Dermis microvascular lymphatic vessel endothelial cell (primary cell): ENCODE measurements around the gene BCAS3. TPM values are rescaled to one million over a fixed set of nuclear protein-coding genes. Genes with fewer than 3 reads are reported as not detected.
"Not testable (repeated sequence)": the region's sequence is repeated elsewhere in the genome, so short reads cannot be mapped to it uniquely, and the experiment has no call there.

Experiments
- DNase-seq, 2 donors: peaks; one replicate each; pipeline versions ENCODE4 v3.0.0 to v3.0.0-alpha.2; 2010; ENCODE audit warnings: low read depth in 2 of 2
- total RNA-seq: library from RNA; depleted of rRNA; stranded (reverse); fragments of >200 nt; gene quantifications from 2 replicates; pipeline ENCODE4 v1.2.1, GENCODE V29; 2014

BCAS3 gene
- total RNA-seq, 1 donor from 2014 or later, result 11.3 TPM

DNA sequence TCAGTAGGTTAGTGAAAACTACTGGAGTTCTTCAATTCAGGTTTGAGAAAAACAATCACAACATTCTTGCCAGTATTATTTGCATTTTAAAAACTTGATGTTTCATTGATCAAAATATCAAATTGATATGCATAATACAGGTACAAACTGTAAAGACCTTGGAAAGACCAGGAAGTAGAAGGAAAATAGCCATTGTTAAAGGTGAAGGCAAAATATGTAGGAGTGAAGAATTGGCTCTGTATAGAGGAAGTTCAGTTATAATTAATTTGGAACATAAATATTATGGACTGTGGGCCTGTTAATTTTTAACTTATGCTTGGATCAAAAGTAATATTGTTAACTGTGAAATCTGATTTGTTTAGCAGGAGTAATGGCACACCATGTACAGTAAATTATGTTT is 112.6 kb downstream of the BCAS3 start:
- DNase-seq, result no peak

DNA sequence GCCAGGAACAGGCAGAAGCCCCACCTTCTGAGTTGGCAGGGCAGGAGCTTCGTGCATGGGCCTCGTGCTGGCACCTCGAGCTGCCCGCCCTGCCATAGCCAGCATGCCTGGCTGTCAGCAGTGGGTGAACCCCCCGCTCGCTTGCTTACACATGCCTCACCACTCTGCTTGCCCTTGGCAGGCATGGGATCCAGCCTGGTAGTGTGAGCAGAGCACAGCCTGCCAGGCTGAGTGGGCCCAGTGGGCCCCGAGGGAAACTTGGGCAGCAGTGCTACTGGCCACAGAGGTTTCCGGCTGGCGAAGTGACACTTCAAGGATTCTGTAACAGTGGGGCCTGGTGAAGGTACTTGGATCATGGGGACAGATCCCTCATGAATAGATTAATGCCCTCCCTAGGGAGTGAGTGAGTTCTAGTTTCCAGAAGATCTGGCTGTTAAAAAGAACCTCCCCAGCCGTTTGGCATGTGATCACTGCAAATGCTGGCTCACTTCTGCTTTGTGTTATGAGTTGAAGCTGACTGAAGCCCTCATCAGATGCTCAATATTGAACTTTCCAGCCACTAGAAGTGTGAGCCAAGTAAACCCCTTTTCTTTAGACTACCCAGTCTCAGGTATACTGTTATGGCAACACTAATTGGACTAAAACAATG is 114.7 kb downstream of the BCAS3 start:
- DNase-seq, result no peak

DNA sequence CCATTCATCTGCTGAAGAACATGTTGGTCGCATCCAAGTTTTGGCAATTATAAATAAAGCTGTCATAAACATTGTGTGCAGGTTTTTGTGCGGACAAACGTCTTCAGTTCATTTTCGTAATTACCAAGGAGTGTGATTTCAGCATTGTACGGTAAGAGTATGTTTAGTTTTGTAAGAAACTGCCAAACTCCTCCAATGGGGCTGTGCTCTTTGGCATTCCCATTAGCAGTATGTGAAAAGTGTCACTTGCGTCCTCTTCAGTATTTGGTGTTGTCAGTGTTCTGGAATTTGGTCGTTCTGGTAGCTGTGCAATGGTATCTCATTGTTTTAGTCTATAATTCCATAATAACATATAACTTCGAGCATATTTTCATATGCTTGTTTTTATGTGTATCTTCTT is 120.9 kb downstream of the BCAS3 start:
- DNase-seq, result no peak

DNA sequence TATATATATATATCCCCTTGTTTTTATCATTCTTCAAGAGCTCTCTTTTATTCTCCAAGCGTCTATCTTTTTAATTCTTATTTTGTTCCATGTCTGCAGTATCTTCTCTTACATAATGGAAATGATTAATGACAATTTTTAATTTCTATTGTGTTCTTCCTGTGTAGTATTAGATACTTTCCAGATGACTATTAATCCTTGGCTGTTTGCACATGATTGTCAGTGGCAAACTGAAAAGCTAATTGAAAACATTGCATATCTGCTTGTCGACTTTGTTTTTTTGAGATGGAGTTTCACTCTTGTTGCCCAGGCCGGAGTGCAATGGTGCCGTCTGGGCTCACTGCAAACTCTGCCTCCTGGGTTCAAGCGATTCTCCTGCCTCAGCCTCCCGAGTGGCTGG is 124.7 kb downstream of the BCAS3 start:
- DNase-seq, result no peak

DNA sequence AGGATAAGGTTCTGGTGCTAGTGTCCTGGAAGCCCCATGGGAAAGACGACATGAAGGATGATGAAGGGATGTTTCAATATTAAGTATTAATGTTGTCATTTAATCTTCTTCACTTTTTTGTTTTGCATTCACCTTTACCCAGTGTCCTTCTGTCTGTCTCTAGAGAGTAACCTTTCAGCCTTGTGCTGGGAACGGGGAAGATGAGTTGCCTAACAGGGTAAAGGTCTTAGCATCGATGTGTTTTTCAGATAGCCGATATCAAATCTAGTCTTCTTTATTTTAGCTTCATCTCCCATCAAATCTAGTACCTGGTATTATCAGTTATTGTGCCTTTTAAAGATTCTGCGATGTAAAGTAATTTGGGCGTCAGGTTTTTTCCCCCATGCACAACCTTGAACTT is 125.4 kb downstream of the BCAS3 start:
- DNase-seq, result no peak

DNA sequence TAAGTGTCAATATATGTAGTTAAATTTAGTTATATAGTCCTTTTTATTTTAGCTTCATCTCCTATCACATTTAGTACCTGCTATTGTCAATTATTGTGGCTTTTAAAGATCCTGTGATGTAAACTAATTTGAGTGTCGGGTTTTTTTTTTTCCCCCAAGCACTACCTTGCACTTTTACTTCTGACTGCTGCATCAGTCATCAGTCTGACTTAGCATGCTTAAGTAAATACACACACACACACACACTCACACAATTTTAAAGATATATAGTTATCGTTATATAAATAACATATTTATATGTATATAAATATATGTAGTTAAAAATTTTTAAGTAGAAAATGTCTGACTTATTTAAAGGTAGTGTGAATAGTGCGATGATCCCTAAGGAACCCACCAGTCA is 127.2 kb downstream of the BCAS3 start:
- no peak for DNase-seq

DNA sequence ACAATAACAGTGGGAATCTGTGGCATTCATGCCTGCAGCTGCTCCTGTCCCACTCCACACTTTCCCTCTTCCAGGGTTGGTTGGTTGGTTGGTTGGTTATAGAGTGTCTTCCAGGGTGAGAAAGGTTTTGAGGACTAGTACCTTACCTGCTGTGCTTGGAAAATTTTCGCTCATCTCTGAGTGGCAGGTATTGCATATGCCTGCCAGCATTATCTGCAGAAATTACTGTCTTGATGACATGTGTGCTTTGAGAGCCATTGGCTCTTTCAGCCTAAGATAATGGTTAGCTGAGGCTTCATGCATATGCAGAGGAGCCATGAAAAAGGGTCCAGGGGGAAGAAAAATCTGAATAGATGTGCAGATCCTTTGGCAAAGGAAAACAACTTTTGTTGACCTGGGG is 131.8 kb downstream of the BCAS3 start:
- DNase-seq, result no peak

DNA sequence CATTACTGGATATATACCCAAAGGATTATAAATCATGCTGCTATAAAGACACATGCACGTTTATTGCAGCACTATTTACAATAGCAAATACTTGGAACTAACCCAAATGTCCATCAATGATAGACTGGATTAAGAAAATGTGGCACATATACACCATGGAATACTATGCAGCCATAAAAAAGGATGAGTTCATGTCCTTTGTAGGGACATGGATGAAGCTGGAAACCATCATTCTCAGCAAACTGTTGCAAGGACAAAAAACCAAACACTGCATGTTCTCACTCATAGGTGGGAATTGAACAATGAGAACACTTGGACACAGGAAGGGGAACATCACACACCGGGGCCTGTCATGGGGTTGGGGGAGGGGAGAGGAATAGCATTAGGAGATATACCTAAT is 137.3 kb downstream of the BCAS3 start:
- not testable (repeated sequence) for DNase-seq

DNA sequence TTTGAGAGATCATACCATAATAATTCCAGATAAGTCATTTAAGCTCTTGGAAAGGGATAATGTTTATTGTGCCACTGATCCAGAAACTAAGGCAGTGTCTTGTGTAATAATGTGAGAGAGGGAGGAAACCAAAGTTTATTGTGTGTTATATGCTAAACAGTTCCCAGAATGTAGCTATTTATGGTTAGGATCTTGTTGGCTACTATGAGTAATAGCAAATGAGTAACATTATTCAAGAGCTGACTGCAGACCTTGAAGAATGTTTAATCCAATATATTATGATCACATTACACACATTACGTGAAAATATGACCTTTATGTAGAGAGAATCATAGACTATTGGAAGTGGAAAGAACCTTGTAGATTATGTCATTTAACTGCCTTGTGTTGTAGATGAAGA is 139.5 kb downstream of the BCAS3 start:
- DNase-seq, result no peak

DNA sequence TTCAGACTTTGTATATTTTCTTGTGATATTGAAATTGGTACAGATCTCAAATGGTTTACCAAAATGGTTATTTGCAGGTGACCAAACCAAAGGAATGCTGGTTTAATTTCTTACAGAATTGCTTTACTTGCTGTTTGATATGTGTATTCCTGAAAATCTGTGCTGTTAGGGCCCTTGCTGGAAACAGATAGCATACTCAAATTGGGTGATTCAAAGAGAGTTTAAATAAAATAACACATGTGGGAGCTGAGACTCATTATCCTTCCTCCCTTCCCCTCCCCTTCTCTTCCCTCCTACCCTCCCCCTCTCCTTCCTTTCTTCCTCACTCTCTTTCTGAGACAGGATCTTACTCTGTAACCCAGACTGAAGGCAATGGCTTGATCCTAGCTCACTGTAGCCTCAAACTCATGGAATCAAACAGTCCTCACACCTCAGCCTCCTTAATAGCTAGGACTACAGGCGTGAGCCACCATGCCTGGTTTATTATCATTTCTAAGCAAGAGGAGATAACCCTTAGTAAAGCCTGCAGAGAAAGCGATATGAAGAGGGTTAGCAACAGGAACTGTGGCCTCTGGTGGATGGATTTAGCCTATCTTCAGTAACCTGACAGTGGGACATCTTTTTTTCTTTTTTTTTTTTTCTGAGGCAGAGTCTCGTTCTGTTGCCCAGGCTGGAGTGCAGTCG is 141.9 kb downstream of the BCAS3 start:
- no peak for DNase-seq

DNA sequence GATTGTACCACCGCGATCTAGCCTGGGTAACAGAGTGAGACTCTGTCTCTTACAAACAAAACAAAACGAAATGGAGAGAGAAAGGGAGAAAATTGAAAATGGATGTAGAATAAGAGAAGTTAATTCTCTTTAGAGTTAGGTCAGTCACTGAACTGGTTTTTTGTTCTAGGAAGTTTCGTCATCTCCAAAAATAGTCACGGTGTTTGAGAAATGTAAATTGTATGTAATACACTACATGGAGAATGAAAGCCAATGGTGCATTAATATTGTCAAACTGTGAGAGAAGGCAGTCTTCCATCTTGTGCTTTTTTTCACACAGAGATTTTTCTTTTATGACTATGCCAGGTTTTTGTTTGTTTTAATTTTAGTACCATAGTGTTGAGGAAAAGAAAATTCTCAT is 145.9 kb downstream of the BCAS3 start:
- no peak for DNase-seq

DNA sequence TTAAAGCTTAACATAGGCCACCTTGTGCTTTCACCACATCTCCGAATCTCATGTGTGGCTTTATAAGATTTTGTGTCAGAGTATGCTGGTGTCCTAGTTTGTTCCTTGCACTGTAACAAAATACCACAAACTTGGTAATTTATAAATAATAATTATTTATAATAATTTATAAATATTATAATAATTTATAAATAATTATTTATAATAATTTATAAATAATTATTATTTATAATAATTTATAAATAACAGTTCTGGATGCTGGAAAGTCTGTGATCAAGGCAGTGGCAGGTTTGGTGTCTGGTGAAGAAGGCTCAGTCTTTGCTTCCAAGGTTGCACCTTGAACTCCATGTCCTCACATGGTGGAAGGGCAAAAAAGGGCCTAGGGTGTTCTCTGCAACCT is 147.7 kb downstream of the BCAS3 start:
- DNase-seq, result no peak

DNA sequence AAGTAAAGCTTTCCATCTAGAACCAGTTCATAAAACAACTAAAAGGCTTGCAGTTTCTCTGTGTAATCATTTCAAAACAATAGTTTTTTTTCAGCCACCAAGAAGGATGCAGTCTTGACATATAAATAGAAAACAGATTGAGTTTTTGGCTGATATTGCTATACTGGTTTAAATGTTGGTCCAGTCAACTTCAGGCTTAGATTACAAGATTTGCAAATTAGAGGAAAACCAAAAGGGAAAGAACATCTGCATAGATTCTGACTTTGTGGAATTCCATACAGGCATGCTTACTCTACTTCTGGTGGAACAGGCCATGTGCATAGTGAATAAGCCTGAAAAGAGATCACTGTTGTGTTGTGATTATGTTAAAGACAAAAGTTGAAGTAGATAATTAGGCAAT is 150.3 kb downstream of the BCAS3 start:
- no peak for DNase-seq

DNA sequence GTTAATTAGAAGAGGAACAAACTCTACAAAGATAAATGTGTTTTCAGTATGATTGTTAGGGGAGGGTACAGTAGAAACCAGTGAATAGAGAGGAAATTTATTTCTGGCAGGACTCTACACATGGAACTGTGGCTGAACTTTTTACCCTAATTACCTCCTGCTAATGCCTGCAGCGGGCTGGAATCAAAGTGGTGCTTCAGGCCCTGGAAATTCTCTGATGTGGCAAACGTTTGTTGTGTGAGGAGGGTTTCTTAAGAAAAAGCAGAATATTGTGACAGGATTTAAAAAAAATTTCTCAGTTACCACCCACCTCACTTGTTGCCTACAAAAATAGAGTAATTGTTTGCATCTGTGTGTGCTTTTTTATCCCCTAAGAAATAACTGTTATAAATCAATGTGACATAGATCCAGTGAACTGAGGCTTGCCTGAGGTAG is 154.5 kb downstream of the BCAS3 start:
- DNase-seq, result no peak

DNA sequence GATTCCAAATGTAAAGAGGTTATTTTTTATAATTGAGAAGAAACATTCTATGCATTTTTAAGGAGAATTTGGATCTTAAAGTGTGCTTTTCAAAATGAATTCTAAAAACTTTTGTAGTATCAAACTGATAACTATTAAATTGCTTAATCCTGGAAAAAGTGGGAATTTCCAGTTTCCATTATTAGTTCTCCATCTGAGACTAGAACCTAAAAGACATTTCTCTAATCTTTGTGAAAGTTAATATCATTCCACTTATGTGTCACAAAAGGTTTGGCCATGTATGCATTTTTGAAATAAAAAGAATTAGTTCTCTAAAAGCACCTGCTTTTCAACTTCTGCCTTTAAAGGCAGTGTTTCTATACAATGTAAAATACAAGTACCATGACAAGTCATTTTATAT is 155.0 kb downstream of the BCAS3 start:
- no peak for DNase-seq

DNA sequence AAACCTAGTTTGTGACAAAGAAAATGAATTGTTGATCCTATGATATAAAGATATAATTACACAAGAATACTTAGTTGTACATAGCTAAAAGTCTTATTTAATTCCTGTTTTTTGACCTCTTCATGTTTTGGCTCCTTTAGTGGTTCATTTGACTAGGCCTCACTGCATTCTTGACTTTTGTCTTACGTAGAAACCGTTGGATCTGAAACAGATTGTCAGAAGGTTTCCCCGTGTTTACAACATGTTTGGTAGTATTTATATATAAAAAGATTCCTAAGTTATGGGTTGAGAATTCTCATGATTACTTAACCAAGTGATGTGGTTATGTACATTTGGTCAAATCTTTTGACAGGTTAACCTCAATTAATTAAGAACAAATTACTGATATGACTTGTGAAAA is 162.8 kb downstream of the BCAS3 start:
- no peak for DNase-seq

DNA sequence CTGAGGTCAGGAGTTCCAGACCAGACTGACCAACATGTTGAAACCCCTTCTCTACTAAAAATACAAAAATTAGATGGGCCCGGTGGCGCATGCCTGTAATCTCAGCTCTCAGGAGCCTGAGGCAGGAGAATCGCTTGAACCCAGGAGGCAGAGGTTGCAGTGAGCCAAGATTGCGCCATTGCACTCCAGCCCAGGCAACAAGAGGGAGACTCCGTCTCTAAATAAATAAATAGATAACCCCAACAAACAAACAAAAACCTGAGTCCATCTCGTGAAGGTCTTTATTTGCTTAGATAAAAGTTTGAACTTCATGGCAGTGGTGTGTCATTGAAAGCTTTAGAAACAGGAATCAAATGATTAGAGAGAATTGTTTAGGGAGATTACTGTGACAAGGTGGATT is 167.4 kb downstream of the BCAS3 start:
- DNase-seq, result no peak

DNA sequence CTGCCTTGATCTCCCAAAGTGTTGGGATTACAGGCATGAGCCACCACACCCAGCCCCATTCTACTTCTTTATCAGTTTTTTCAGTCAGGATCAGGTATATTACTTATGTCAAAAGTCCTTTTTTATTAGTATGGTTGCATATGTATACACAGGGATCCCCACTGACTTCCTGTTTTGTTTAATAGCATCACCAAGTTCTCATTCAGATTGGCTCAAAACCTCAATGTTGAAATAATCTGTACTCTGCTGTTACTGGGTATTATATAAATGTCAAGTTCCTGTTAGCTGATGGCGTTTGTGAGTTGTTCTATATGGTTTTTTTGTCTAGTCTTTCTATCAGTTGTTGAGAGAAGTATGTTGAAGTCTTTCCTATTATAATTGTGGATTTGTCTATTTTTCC is 168.5 kb downstream of the BCAS3 start:
- DNase-seq, result no peak

DNA sequence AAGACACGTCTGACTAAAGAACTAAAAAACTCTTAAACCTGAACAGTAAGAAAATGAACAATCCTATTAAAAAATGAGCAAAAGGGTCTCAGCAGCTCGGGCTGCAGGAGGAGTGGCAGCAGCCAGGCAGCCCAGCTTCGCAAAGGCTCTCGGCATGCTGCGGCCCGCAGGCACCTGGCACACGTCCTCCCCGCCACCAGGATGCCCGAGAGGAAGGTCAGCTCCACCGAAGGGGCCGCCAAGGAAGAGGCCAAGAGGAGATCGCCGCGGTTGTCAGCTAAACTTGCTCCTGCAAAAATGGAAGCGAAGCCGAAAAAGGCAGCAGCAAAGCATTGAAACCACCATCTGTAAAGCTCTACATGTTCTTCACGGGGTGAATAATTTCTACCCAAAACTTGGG is 173.5 kb downstream of the BCAS3 start:
- no peak for DNase-seq

DNA sequence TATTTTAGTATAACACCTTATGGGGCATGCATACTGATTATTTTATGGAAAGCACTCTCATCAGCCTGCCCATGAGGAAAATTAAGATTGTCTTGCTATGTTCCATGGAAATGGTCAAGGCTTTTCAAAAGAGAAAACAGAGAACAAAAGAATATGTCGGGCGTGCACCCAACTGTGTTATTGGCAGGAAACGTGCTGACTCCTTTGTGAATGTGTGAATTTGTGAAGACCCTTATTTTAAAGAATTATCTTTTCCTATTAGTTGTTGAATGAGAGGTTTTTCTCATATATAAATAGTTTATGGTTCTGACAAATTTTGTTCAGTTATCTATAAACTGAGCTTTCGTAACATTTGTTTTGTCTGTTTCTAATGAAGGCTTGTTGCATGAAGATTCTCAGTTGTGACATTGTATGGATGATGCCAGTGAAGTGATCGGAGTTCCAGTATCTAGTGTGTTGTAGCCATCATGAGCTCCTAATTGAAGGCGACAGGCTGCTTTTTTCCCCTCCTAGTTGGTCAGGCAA is 180.0 kb downstream of the BCAS3 start:
- DNase-seq, result no peak

DNA sequence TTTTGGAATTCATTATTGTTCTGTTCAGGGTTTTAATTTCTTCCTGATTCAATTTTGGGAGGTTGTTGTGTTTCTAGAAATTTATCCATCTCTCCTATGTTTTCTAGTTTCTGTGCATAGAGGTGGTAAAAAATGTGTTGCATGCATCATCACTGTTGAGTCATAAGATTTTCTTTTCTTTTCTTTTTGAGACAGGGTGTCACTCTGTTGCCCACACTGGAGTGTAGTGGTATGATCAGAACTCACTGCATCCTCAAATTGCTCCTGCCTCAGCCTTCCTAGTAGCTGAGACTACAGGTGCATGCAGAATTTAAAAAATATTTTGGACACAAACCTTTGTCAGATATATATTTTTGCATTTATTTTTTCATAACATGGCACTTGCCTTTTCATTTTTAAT is 184.8 kb downstream of the BCAS3 start:
- no peak for DNase-seq

DNA sequence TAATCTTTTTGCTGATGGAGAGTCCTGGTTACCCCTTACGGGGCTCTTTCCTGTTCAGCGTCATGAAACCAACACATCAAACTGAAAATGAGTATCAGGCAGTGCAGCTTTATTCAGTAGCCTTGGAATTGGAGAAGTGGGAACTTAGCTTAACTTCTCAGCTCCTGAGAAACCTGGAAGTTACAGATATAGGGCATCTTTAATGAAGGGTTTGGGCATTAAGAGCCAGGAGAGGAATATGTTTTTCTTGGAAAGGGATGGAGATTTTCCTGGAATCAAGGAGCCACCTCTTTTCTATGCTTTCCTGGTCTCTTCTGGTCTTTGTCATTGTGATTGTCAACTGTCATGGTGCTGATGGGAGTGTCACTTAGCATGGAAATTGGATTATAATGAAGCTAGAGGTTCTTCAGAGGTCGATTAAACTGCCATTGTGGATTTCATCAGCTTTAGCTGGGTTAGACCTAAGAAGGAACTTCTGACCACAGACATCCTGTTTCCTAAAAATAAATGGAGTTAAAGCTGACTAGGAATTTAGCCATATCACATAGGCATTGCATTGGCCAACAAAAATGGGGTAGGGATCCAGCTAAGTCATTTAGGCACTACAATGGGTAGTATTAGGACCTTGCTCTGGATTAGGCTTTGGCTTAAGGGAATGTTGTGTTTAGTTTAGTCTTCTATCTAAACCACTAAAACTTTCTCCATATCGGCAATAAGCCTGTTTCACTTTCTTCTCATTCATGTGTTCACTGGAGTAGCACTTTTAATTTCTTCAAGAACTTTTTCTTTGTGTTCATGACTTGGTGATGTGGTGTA is 186.4 kb downstream of the BCAS3 start:
- no peak for DNase-seq

DNA sequence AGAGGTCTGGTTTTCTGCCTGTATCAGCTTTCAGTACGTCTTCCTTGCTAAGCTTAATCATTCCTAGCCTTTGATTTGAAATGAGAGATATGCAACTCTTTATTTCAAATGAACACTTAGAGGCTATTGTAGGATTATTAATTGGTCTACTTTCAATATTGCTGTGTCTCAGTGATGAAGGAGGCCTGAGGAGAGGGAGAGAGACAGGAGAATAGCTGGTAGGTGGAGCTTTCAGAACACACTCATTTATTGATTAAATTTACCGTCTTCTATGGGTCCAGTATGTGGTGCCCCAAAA is 187.0 kb downstream of the BCAS3 start:
- no peak for DNase-seq
